HG03571 (cell line): ENCODE data around the gene SMC5.
"Not testable (repeated sequence)": the region's sequence is repeated elsewhere in the genome, so short reads cannot be mapped to it uniquely, and the experiment has no call there.

Experiments used
- ATAC-seq: cut with Tn5 transposase; IDR thresholded peaks from one replicate; pipeline ENCODE4 v1.9.1; 2021; ENCODE audit not compliant: unreplicated experiment

Gene SMC5

DNA sequence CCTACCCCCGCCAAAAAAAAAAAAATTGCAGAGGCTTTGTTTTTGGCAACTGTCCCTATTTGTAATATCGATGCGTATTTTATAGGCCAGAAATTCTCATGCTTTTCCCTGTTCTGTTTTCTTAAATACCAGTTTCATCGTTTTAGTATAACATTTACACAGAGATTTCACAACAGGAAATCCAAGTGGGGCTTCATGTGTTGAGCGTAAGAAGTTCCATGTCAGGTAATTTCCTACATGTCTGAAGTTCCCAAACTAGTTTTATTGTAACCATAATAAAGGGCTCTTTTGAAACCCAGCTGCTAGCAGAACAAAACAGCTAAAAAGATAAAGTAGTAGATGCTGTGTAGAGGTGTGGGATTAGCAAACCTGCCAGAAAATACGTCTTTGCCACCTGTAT, 4.2 kb downstream of the SMC5 start:
- ATAC-seq = no peak

DNA sequence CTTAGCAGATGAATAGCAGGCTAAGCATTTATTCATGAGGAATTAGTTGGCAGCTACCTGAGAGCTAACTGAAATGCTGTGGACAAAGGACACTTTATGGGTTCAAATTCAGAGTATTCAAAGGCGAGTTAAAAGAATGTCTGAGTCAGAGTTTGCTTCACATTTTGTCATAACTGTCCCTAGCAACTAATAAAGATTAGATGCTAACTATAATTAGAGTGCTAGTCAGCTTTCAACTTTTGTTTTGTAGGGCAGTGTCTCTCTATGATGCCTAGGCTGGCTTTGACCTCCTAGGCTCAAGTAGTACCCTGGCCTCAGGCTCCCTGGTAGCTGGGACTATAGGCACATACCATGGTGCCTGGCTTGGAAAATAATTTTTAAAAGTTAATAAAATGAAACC, 4.6 kb downstream of the SMC5 start:
- no peak for ATAC-seq

DNA sequence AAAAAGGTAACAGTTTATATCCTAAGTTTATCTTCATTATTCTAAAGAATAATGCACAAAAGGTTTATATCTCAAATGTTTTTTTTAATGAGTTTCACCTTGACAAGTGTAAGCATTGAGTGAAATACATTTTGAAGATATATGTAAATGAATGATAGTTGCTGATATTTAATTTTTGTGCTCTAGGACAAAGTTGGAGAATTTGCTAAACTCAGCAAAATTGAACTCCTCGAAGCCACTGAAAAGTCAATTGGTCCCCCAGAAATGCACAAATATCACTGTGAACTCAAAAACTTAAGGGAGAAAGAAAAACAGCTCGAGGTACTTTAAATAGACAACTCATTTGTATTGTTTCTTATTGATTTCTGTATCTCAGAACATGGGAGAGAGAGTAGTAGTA, 19.5 kb downstream of the SMC5 start:
- ATAC-seq = no peak

GRCh38 chr9:70283848-70284247, 25.1 kb downstream of the SMC5 start:
- ATAC-seq = no peak

DNA sequence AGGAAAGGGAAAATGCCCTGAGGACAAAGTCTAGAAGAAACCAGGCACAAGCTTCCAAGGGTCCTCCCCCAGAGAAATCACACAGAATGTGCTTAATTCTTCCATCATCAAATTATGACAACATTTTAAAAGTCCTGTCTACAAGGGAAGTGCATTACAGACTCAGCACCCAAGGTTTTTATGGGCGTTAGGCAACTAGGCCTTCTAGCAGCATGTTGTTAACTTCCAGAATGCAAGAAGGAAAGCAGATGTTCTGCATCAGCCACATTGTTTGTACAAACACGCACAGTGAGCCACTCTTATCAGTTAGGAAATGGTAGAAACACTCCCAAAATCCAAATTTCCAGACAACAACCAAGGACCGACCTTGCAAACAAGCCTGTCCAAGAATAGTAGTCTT, 26.5 kb downstream of the SMC5 start:
- no peak for ATAC-seq

- ATAC-seq = no peak
Measured at GRCh38 chr9:70285981-70286598, 27.3 kb downstream of the SMC5 start.

DNA sequence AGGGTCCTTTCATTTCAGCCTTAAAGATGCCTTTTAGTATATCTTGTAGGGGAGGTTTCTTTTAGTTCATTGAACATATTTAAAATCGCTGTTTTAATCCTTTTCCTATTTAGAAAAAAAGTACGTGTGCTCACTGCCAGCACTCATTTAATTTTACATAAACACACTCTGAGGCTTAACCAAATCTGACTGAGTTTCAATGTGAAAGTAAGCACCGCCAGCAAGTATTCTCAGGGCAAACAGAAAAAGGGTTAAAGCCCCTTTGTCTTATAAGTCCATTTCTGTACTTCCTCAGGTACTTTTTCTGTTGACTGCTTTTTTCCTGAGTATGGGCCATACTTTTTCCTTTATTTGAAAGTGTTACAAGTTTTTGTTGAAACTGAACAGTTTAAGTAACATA, 31.8 kb downstream of the SMC5 start:
- ATAC-seq = no peak

- no peak for ATAC-seq
Measured at GRCh38 chr9:70291446-70291845, 32.7 kb downstream of the SMC5 start.

DNA sequence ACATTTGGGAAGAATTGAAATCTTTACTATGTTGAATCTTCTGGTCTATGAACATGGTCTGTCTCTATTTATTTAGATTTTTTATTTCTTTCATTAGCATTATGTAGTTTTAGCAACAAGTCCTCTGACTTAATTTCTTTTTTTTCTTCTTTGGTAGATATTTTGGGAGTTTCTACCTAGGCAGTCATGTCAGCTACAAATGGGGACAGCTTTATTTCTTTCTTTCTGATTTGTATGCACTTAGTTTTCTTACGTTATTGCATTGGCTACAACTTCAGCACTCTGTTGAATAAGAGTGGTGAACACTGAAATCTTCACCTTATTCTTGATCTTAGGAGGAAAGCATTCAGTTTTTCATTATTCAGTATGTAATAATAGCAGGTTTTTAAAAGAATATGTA, 33.5 kb downstream of the SMC5 start:
- no peak for ATAC-seq

GRCh38 chr9:70293214-70293613, 34.4 kb downstream of the SMC5 start:
- ATAC-seq = no peak

DNA sequence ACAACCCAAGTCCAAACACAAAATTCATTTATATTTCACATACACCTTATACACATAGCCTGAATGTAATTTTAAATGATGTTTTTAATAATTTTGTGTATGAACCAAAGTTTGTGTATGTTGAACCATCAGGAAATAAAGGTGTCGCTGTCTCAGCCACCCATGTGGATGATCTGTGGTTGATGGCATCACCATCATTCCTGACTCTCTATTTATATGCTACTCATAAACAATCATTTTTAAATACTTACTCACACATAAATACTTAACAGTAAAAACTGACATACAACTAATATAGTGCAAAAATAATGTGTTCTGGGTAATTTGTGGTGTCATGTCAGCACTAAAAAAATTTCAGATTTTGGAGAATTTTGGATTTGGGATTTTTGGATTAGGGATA, 38.4 kb downstream of the SMC5 start:
- no peak for ATAC-seq

GRCh38 chr9:70298245-70298771, 39.5 kb downstream of the SMC5 start:
- no peak for ATAC-seq

- no peak for ATAC-seq
Measured at GRCh38 chr9:70303268-70303667, 44.5 kb downstream of the SMC5 start.

DNA sequence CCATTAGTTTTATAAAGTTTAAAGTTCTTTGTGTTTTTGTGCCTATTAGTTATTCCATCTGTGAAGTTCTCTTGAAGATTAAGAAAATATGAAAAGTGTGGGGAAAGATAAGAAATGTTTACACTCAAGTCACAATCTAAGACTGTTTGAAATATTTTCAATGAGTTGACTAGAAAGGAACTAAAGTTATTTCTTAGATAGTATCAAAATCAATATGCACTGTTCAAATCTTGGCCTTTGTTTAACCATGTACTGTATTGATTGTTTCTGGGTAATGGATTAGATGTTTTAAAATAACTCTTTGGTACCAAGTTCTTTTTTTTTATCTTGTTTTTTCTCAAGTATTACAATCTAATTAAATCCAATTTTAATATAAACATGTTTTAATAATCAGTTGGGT, 46.0 kb downstream of the SMC5 start:
- no peak for ATAC-seq

- ATAC-seq = no peak
Measured at GRCh38 chr9:70315389-70315788, 56.6 kb downstream of the SMC5 start.

- ATAC-seq = no peak
Measured at GRCh38 chr9:70318002-70318401, 59.2 kb downstream of the SMC5 start.

- no peak for ATAC-seq
Measured at GRCh38 chr9:70322096-70322495, 63.3 kb downstream of the SMC5 start.

DNA sequence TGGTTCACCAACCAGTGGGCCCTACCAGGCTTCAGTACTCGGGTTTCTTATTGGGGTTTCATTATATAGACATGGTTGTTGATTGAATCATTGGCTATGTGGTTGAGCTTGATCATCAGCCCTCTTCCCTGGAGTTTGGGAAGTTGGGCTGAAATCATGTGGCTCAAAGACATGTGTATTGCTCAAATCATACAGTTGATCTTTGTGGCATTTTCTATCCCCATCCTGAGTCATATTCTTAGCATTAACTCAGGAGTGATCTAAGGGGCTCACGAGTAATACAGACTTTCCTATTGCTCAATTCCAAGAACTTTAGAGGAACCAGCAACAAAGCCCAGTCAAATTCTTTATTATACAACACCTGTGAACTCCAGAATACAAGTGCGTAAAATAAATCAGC, 66.2 kb downstream of the SMC5 start:
- ATAC-seq = no peak

- not testable (repeated sequence) for ATAC-seq
Measured at GRCh38 chr9:70328625-70329024, 69.8 kb downstream of the SMC5 start.

DNA sequence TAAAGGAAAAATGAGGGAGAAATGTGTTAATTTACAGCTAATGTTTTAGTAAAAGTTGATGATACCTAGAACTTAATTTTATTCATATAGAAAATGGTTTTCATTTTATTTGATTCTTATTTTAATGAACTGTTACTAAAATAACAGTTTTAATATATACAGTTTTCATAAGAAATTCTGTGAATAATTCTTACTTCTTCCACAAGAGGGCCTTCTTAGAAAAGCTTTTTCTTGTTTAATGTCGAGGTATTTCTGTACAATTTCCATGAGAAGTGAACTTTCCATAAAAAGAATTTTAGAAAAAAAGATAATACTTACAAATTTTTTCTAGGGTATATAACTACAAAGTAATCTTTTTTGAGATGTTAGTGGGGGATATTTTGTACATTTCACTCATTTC, 81.8 kb downstream of the SMC5 start:
- no peak for ATAC-seq

GRCh38 chr9:70347046-70347445, 88.3 kb downstream of the SMC5 start:
- ATAC-seq = no peak

DNA sequence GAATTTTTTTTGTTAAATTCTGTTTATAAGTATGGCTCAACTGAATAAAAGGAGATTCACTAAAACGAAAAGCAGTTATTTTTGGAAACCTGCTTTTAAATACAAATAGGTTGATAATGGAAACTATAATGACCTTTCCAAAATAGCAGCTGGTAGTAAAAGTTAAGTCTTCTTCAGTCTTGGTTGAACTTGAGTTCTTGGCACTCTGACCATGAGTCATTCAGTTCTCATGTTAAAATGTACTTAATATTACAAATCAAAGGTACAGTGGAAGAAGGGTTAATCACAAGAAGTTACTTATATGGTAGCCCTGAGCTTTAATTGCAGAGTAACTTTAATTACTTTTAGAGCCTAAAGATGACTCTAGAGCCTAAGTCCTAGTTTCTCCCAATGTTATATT, 93.6 kb downstream of the SMC5 start:
- ATAC-seq = no peak

- no peak for ATAC-seq
Measured at GRCh38 chr9:70352802-70353201, 94.0 kb downstream of the SMC5 start.
